Ovary (tissue), 9 donors: ENCODE results near the gene PCGF5. TPM values are rescaled to one million over a fixed set of nuclear protein-coding genes. Genes with fewer than 3 reads are reported as not detected.

Source experiments
- DNase-seq, 5 donors: peaks; one replicate each; pipeline ENCODE4 v3.0.0-alpha.2; 2019 to 2020
- H3K27ac ChIP-seq, 2 donors: fragments of 200-600 bp; one replicate each; pipeline versions ENCODE4 v1.5.1 to v1.8.0; 2019 to 2022
- H3K27me3 ChIP-seq: fragments of 200-600 bp; one replicate; pipeline ENCODE4 v1.8.0; 2022
- H3K36me3 ChIP-seq: fragments of 200-600 bp; sonication (generic); one replicate; pipeline ENCODE4 v1.5.1; 2019
- H3K4me1 ChIP-seq: one replicate; pipeline ENCODE4 v1.8.1; 2013; ENCODE audit warnings: mild to moderate bottlenecking, moderate library complexity; ENCODE audit not compliant: insufficient read depth
- H3K4me3 ChIP-seq: fragments of 200-600 bp; sonication (generic); one replicate; pipeline ENCODE4 v1.5.1; 2017
- H3K9me3 ChIP-seq, 2 donors: fragments of 200-600 bp in 1 of 2; sonication (generic) in 1 of 2; one replicate each; pipeline versions ENCODE4 v1.5.1 to v1.8.1; 2013 to 2019; ENCODE audit warnings: mild to moderate bottlenecking in 1 of 2, moderate library complexity in 1 of 2
- CTCF ChIP-seq, 3 donors: fragments of 450-650 bp in 2 of 3; fragments of 200-600 bp in 1 of 3; IDR thresholded peaks; one replicate each; pipeline versions ENCODE4 v1.5.1 to v1.8.0; 2016 to 2022; ENCODE audit warnings: antibody characterized with exemption in 3 of 3, mild to moderate bottlenecking in 1 of 3
- EP300 ChIP-seq: sonication (generic); formaldehyde crosslinking; IDR thresholded peaks from one replicate; pipeline ENCODE4 v1.6.1; 2017; ENCODE audit warnings: antibody characterized with exemption
- POLR2A ChIP-seq: fragments of 450-650 bp; IDR thresholded peaks from one replicate; pipeline ENCODE4 v1.6.1; 2017; ENCODE audit warnings: antibody characterized with exemption, mild to moderate bottlenecking, moderate library complexity
- WGBS, 3 donors: extraction: QIAGEN DNeasy Blood & Tissue Kit in 1 of 3; methylation state at CpG; one replicate each; pipeline versions ENCODE4 v1.1.5 to v1.1.7; 2013 to 2017; 5-methylcytosine and 5-hydroxymethylcytosine counted together
- intact Hi-C, 4 donors: fragments of 100-400 bp; cut with DNase I; formaldehyde crosslinking; loops; one replicate each; pipeline versions ENCODE4 v1.11.0 to v1.15.1; 2022 to 2023
- polyA plus RNA-seq, 2 donors: library from polyadenylated mRNA; stranded (reverse); fragments of 200-250 nt in 1 of 2; fragments of 350-450 nt in 1 of 2; fragmentation: Illumina TruSeq in 1 of 2; extraction: RNeasy Lipid Tissue Mini Kit (QIAGEN cat#74804) in 1 of 2; gene quantifications; one replicate each; pipeline ENCODE4 v1.2.3, GENCODE V29; 2013 to 2014
- total RNA-seq, 7 donors: library from RNA; depleted of rRNA in 2 of 7; stranded (reverse); fragments of >200 nt in 2 of 7; fragmentation: NEBNext Ultra II Directional in 3 of 7; extraction: Animal tissue kit (Norgen Biotek cat#: 25700) in 3 of 7; gene quantifications; one replicate each; pipeline versions ENCODE4 v1.1.0 to v1.2.4, GENCODE V29; 2016 to 2023
- donor health status: DM: no; HTN: no; CAD: no; lungs with moderate emphysema.
- donor health status: DM: no; HTN: no; CAD: no.
- donor health status: Bipolar disorder and iron deficiency.
- donor health status: DM: yes; HTN: yes; CAD: no.
- donor health status: DM: no; HTN: no; CAD: no.
- donor health status: DM: yes; HTN: yes; CAD: no.

PCGF5 gene
- total and polyA plus RNA-seq, 9 donors: 13.1 to 49.0 (median 36.1) TPM

- H3K27ac ChIP-seq: no peak overlapping the region
- intact Hi-C loops: loop anchor here in 2 of 4 donors (5.0 to 10.0 kb wide), 3 partner anchors 83 to 330 kb away; no protein-coding TSS in a partner anchor
Measured at GRCh38 chr10:91247360-91248111, 27.1 kb downstream of the PCGF5 start.

GRCh38 chr10:91249700-91250099 lies 29.2 kb downstream of the PCGF5 start:
- intact Hi-C loops: loop anchor here in 3 of 4 donors (5.0 to 10.0 kb wide), 6 partner anchors 85 to 337 kb away; no protein-coding TSS in a partner anchor
- 59 to 65% (median 65%) methylated on average over 3 of the region's 3 CpGs for WGBS, 3 donors
- Histone ChIP-seq H3K27ac (no peak overlapping the region), H3K9me3 (peaks cover 0 to 3% of the 10 kb centered on the region in 2 donors), H3K4me3 (no peak overlapping the region), H3K36me3 (no peaks in the 10 kb centered on the region), H3K27me3 (no peaks in the 10 kb centered on the region), H3K4me1 (no peaks in the 10 kb centered on the region)
- no peak for DNase-seq
- TF ChIP-seq EP300 (no peak), CTCF (IDR thresholded peaks at IDR 0.05) (no peak), POLR2A (no peak)

More at GRCh38 chr10:91247360-91248111, 27.1 kb downstream of the PCGF5 start:
- H3K27me3 ChIP-seq: no peaks in the 10 kb centered on the region
- DNase-seq: no peak
- TF ChIP-seq POLR2A (no peak), CTCF (IDR thresholded peaks at IDR 0.05) (no peak), EP300 (no peak)
- no peaks in the 10 kb centered on the region for H3K9me3 ChIP-seq
- no peaks in the 10 kb centered on the region for H3K4me1 ChIP-seq
- 69 to 89% (median 73%) methylated on average over 1 of the region's 1 CpG for WGBS, 3 donors
- H3K4me3 ChIP-seq: no peak overlapping the region
- no peaks in the 10 kb centered on the region for H3K36me3 ChIP-seq

GRCh38 chr10:91250341-91250740 lies 29.9 kb downstream of the PCGF5 start:
- no peaks in the 10 kb centered on the region for H3K36me3 ChIP-seq
- 78 to 87% (median 86%) methylated on average over 1 of the region's 1 CpG for WGBS, 3 donors
- no peak for DNase-seq
- H3K4me3 ChIP-seq: no peak overlapping the region
- no peaks in the 10 kb centered on the region for H3K27me3 ChIP-seq
- H3K27ac ChIP-seq: no peak overlapping the region
- H3K9me3 ChIP-seq: peaks cover 0 to 10% of the 10 kb centered on the region in 2 donors
- TF ChIP-seq POLR2A (no peak), CTCF (IDR thresholded peaks at IDR 0.05) (no peak), EP300 (no peak)
- intact Hi-C loops: loop anchor here in 2 of 4 donors (5.0 to 10.0 kb wide), 4 partner anchors 243 to 338 kb away; no protein-coding TSS in a partner anchor
- no peaks in the 10 kb centered on the region for H3K4me1 ChIP-seq

GRCh38 chr10:91251430-91252056 lies 31.1 kb downstream of the PCGF5 start:
- Histone ChIP-seq H3K4me3 (no peak overlapping the region), H3K36me3 (no peaks in the 10 kb centered on the region), H3K27ac (no peak overlapping the region), H3K27me3 (no peaks in the 10 kb centered on the region), H3K4me1 (no peaks in the 10 kb centered on the region), H3K9me3 (peaks cover 0 to 11% of the 10 kb centered on the region in 2 donors)
- intact Hi-C loops: loop anchor here in 2 of 4 donors (5.0 to 10.0 kb wide), 4 partner anchors 244 to 339 kb away; no protein-coding TSS in a partner anchor
- peak; percentile 31 to 65 (median 41) for DNase-seq
- TF ChIP-seq EP300: no peak
- peak; percentile 86 to 90 (median 90) for TF ChIP-seq CTCF (IDR thresholded peaks at IDR 0.05)
